HG02571 (cell line): Measurements from ENCODE around the gene TRPM6.
"Not testable (repeated sequence)": the region's sequence is repeated elsewhere in the genome, so short reads cannot be mapped to it uniquely, and the experiment has no call there.

Experiments
- ATAC-seq: cut with Tn5 transposase; IDR thresholded peaks from one replicate; pipeline ENCODE4 v1.9.1; 2021; ENCODE audit warnings: mild to moderate bottlenecking, moderate library complexity; ENCODE audit not compliant: unreplicated experiment

TRPM6 gene

DNA sequence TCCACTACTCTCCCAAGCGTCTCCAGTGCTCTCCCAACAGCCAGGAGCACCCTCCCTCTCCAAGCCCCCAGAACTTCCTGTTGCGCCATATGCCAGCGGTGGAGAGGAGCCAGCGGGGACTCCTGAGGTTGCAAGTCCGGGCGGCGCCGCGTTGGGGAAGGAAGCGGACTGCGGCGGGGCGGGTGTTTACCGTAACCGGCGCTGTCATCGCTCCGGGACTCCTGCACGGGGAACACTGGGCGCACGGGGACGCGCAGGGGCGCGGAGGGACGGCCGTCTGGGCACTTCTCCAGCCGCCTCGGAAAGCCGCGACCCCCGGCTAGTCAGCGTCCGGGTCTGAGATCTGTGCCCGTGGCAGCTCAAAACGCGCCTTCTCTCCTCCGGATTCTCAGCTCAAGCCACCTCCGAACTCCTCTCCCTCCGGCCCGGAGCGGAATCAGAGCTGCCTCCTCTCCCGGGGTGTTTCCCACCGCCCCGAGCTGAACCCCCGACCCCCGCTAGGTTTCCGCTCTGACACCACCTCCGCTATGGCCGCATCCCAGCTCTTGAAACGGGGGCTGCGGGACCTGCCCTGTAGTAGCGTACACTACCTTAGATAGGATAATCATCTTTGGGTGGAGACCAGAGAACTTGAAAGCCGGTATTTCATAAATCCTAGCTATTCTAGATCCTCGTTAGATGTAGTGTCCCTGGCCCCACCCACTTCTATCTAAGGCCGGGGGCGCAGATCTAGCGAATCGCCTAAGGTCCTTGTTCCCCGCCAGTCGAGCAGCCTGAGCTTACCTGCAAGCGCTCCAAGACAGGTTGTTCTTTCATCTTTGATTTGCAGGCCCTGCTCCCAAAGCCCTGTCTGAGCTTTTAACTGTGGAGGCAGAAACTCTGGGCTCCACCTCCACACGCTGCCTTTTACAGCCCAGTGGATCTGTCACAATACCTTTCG, at the start of gene TRPM6:
TRPM6 (minus strand) TSS at position 881 of the 940 bp plus-strand sequence; CDS start at position 816, 65 bp downstream.
- ATAC-seq = no peak

- ATAC-seq = no peak
Observed at GRCh38 chr9:74935008-74935407, 47.3 kb upstream of the TRPM6 start.

- no peak for ATAC-seq
Observed at GRCh38 chr9:74921737-74922136, 34.0 kb upstream of the TRPM6 start.

DNA sequence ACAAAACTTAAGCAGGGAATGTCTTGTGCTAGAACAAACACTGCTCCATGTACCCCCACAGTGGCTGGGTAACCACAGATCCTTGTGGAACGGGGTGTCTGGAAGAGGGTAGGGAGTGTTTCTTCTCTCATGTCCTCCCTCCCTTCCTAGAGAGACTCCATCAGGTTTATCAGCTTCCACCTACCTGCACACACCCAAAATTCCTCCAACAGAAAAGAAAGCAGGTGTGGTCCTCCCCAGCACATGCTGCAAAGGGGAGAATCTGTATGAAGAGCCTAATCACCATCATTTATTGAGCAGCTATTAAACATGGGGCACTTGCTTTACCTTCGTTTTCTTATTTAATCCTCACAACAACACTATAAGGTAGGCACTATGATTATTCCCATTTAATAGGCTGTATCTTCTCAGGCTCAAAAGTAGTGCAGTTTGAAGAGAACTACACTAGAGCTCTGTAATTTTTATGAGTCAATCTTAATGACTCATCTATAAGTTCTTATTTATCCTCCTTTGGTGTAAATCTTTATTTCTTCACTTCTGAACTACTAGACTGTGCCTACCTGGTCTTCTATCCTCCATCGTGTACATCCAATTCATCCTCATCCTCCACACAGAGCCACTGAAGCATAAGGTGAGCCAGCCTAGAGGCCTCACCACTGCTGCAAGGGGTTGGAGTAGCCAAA, 33.4 kb upstream of the TRPM6 start:
- no peak for ATAC-seq

GRCh38 chr9:74910036-74910435, 22.3 kb upstream of the TRPM6 start:
- no peak for ATAC-seq

DNA sequence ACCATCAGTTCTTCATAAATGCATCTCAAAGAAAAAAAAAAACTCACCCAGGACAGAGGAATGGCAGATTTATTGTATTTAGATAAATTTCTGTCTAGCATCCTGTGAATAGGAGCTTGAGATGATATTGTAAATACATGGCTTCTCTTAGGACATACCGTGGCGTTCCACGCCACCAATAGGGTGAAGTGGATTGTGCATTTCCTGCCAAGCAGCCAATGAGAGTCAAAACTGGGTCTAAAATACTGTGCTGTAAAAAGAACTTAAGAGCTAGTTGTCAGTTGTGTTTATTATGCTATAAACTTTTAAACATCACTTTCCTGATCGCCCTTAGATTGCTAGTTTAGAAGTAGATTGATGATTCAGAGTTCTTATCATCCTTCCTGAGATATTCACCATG, 20.9 kb upstream of the TRPM6 start:
- ATAC-seq = no peak

DNA sequence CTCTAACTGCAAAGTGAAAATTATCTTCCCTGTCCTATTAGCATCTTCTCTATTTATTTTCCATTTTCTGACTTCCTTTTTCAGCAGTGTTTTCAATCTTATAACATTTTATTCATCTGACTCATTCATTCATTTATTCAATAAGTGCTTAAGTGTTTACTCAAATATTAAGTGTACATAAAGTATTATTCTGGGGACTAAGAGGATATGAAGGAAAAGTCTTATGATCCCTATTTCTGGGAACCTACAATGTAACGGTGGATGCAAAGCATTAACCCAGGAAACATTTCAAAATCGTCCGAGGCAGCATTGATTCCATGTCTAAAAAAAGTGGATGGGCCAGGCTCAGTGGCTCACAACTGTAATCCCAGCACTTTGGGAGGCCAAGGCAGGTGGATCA, 19.4 kb upstream of the TRPM6 start:
- ATAC-seq = no peak

DNA sequence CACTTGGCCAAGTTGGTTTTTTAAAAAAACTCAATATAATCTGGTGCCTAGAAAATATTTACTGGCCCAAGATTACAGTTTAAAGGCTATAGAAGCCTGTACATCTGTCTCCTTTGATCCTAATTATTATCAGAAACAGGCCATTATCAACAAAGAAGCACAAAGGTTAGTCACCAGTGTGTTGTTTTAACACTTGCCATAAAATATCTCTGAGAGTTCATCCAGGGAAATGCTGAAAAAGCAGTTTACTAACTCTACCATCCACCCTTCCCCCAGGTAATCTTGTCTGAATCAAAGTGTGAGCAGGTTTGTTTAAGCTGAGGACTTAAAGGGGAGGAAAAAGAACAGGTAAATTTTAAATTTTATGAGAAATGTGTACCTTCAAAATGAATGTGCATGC, 13.3 kb upstream of the TRPM6 start:
- ATAC-seq = no peak

DNA sequence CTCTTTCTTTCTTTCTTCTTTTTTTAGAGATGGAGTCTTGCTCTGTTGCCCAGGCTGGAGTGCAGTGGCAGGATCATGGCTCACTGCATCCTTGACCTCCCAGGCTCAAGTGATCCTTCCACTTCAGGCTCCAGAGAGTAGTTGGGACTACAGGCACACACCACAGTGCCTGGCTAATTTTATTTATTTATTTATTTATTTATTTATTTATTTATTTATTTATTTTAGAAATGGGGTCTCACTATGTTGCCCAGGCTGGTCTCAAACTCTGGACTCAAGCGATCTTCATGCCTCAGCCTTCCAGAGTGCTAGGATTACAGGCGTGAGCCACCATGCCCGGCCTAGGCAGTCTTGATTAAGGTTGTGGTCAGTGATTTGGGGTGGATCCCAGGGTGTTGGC, 728 bp upstream of the TRPM6 start:
- ATAC-seq = not testable (repeated sequence)

DNA sequence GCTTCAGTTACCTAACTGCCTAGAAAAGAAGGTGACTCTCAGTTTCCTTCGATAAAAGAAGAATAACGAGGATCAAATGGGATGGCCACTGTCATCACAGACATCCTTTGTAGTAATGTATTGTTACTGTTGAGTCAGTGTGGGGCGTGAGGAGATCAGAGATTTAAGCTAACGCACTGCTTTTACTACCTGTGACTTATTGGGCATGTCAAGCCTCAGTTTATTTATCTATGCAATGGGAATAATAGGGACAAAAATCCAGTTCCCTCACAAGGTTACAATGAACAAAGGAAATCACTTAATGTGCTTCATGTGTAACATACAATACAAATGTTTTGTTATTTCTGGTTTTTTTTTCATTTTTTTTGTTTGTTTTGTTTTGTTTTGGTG, 255 bp upstream of the TRPM6 start:
- no peak for ATAC-seq

DNA sequence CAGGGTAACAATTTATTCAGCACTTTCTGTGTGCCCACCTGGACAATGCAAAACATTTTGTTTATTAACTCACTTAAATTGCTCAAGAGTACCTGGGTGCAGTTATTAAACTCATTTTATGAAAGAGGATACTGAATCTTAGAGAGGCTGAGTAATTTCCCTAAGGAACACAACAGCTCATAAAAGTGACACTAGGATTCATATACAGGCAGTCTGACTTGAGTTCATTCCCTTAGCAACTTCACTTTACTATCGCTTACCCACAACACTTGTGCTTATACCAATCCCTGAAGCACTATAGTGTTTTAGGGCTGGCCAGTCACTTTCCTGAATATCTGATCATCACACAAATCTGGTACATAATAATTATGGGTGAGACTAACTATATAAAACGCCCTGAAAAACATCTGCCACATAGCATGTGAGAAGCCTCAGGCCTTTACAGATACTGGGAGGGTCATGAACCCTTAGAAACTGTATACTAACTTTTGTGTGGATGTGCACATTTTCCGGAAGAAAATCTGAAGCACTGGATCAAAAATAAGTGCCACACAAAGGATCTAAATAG, 11.3 kb downstream of the TRPM6 start:
- ATAC-seq = no peak

DNA sequence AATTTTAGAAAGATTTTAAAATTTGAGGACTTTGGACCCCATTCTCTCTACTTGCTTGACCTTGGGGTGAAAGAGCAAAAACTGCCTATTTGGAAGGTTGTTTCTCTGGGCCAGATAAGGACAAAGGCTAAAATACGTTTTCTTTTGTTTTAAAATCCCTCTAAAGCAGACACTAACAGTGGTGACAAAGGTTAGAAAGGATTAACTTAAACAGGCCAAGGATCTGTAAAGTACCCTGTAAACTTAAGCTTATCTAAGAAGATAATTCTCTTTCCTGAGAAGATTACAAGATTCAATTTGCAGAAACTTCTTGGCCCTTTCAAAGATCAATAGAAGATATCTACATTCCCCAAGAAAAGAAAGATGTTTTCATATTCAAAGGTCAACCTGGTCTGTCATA, 12.1 kb downstream of the TRPM6 start:
- no peak for ATAC-seq

DNA sequence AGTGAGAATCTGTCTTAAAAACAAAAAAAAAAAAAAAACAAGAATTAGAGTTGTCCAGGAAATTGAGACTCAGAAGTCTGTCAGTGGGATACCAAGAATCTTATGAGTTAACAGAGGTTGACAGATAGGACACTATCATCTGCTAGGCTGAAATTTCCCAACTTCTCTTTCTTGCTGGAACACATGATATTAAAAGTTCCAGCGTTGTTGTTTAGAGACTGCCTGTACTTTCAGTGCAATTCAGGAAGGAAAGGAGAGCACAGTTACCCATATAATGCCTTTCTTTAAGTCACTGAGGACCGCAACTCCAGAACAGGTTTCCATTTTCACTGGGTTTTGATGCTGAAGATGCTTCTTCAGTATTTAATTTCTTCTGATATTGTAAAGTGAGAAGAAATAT, 13.5 kb downstream of the TRPM6 start:
- no peak for ATAC-seq

GRCh38 chr9:74872619-74873233, 15.0 kb downstream of the TRPM6 start:
- no peak for ATAC-seq

- no peak for ATAC-seq
Observed at GRCh38 chr9:74867483-74867882, 20.2 kb downstream of the TRPM6 start.

DNA sequence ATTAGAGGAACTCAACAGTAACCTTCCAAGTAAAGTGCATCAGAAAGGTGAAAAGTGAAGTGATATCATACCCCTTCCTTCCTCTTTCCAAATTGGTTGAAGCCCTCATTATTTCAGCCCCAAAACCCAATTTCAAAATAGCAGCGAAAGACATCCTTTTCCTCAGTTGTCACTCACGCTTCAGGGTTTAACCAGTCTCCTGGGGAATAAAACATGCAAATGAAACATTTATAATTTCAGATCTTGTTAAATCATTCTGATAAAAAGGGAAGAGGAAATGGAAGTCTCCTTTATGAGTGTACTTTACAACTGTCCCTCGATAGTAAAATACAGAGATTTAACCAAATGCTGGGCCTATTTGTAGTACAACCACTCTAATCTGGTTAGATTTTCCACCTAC, 22.5 kb downstream of the TRPM6 start:
- ATAC-seq = no peak

DNA sequence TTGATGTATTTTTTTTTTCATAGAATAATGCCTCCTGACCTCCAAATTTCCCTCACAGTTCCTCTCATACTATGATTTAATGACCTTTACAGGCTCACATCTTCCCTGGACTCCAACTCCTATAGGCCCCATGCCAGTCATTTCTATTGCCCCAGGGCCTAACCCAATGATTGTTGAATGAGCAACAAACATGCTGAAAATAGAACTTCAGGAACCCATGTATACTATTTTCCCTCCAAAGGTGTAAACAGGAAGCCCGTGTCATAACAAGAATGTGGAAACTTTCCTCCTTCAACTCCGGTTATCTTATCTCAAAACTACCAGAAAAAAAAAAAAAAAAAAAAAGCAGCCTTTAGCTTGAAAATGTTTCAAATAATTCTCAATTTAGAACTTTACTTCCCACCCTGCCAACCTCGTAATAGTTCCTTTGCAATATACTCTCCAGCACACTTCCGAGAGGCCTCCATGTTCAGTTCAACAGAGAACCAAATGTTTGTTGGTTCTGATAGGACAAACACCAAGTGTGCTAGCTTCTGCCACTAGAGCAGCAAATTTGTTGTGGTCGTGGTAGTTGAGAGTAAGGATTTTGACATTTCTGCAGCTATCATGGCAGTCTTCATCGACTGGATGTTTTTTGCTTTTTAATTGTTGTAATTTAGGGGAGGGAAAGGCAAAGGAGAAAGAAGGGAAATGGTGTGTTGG, 25.8 kb downstream of the TRPM6 start:
- ATAC-seq = no peak

DNA sequence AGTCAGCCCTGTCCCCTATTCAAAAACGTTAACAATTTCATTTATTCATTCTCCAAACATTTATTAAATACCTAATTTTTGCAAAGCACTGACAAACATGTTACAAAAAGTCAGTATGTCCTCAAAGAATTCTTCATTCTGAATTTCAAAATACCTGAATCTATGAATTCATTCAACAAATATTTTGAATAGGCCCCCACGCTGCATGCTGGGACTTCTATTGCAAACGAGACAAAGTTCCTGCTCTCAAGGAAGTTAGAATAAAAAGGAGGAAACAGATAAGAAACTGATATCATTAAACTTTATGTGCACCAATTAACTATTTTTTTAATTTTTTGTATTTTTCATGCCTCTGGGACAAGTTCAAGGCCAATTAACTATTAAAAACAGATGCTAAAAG, 26.6 kb downstream of the TRPM6 start:
- ATAC-seq = no peak

DNA sequence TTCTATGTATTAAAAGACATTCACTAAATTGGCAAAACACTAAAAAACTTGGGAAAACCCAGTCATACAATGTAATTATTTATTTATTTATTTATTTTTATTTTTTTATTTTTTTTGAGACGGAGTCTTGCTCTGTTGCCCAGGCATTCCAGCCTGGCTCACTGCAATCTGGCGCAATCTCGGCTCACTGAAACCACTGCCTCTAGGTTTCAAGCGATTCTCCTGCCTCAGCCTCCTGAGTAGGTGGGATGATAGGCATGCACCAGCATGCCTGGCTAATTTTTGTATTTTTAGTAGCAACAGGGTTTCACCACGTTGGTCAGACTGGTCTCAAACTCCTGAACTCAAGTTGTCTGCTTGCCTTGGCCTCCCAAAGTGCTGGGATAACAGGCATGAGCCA, 27.5 kb downstream of the TRPM6 start:
- not testable (repeated sequence) for ATAC-seq

DNA sequence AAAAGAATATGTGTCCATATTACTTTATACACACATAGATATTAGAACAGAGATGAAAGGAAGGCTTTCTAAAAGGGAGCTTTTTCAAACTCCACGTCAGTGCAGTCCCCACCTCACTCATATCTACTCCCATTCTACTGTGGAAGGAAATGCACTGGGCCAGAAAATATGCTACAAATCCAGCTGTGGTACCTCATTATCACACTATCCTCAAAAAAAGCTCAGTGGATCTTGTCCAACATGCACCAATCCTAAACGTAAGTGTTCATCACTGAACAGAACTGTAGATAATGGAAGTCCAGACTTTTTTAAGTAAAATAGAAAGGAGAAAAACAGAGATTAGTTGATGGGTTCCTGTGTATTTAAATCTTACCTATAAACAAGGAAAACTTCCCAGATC, 27.9 kb downstream of the TRPM6 start:
- no peak for ATAC-seq
